ENCODE data around the gene NGF. TPM values are rescaled to one million over a fixed set of nuclear protein-coding genes. Genes with fewer than 3 reads are reported as not detected.

NGF gene
- total and polyA plus RNA-seq, 2 of the 8 experiments (the other 6 are each of a cell fraction or from before 2014, with no cell fraction given) = 1.6 TPM; not detected in 1

DNA sequence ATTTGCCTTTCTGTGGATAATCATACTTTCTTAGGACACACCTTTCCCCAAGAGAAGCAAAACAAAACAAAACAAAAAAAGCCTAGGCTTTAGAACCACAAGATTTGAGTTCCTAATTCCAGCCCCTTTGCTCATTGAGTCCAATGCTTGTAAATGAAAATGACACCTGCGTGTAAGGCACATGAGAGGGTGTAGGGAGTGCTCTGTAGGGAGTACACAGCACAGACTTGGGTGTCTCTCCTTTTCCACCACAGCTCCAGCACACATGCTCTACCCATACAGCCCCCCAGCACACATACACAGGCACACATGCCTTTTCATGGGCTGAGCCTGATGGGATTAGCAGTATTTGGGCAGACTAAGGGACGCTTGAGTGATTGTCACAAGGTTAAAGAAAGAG, 9.2 kb upstream of the NGF start (continued):
- TF ChIP-seq HDAC6 (IDR thresholded peaks at IDR 0.05; ENCODE audit: low read depth, low read length) (no peak), RNF2 (IDR thresholded peaks at IDR 0.05; ENCODE audit: borderline replicate concordance, low read depth, low read length, missing control alignments, poor library complexity, severe bottlenecking) (no peak)

Measured in H1 (cell line).